ENCODE measurements around the gene NOTCH1. TPM values are rescaled to one million over a fixed set of nuclear protein-coding genes. Genes with fewer than 3 reads are reported as not detected.

NOTCH1 gene
- total and polyA plus RNA-seq, 8 donors: 9.3 to 39.8 (median 22.5) TPM

DNA sequence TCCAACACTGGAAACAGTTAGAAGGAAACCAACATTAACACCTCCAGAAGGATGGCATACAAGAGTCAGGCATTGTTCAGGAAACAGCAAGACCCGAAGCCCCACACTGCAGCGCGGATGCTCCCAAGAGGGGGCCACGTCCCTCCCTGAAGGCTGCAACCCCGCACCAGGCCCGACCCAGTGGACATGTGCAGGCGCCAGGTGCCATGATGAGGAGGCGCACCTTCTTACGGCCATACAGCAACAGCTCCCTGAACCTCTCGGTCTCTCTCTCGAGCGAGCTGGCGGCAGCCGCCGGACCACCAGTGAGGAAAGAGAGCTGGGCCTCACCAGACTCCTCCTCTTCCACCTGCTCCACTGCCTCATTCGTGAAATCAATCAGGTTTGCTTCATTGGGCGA, 83.2 kb downstream of the NOTCH1 start:
- Histone ChIP-seq H3K36me3 (peaks cover 19 to 98% (median 67%) of the 10 kb centered on the region in 3 donors), H3K27me3 (no peaks in the 10 kb centered on the region), H3K27ac (no peak overlapping the region), H3K4me3 (no peak overlapping the region), H3K4me1 (no peaks in the 10 kb centered on the region), H3K9me3 (no peaks in the 10 kb centered on the region)
- no peak for ATAC-seq
- DNase-seq: peak in 1 of 6 donors; percentile 61
- WGBS, 2 donors: 93 to 94% methylated on average over 17 of the region's 17 CpGs
- intact Hi-C loops (cut with DNase I): no loop called here
- TF ChIP-seq, protein P1, sequence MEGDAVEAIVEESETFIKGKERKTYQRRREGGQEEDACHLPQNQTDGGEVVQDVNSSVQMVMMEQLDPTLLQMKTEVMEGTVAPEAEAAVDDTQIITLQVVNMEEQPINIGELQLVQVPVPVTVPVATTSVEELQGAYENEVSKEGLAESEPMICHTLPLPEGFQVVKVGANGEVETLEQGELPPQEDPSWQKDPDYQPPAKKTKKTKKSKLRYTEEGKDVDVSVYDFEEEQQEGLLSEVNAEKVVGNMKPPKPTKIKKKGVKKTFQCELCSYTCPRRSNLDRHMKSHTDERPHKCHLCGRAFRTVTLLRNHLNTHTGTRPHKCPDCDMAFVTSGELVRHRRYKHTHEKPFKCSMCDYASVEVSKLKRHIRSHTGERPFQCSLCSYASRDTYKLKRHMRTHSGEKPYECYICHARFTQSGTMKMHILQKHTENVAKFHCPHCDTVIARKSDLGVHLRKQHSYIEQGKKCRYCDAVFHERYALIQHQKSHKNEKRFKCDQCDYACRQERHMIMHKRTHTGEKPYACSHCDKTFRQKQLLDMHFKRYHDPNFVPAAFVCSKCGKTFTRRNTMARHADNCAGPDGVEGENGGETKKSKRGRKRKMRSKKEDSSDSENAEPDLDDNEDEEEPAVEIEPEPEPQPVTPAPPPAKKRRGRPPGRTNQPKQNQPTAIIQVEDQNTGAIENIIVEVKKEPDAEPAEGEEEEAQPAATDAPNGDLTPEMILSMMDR (IDR thresholded peaks at IDR 0.05): no peak
- FAIRE-seq: no peak

DNA sequence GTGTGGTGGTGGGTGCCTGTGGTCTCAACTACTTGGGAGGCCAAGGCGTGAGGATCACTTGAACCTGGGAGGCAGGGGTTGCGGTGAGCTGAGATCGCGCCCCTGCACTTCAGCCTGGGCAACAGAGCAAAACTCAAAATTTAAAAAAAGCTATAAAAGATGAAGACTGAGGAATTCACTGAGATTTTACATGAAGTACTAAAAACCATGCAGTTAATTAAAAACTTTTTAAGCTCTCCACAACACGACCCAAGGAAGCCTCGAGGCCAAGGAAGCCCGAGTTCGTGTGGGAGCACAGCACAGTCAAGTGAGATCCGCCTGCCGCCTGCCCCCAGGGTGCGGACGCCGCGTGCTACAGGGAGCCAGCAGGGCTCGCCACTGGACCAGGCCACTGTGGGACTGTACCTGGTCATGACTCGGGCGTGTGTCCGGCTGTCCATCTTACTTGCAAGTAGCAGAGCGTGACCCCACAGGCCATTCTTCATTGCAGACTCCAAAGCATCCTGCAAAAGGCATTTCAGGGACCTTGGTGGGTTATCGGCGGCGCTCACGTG, 85.0 kb downstream of the NOTCH1 start:
- Histone ChIP-seq H3K4me1 (no peaks in the 10 kb centered on the region), H3K36me3 (peaks cover 12 to 98% (median 60%) of the 10 kb centered on the region in 3 donors), H3K27me3 (no peaks in the 10 kb centered on the region), H3K4me3 (no peak overlapping the region), H3K9me3 (no peaks in the 10 kb centered on the region), H3K27ac (no peak overlapping the region)
- WGBS, 2 donors: 96 to 97% methylated on average over 23 of the region's 23 CpGs
- intact Hi-C loops (cut with DNase I): no loop called here
- no peak for DNase-seq
- TF ChIP-seq, protein P1 (IDR thresholded peaks at IDR 0.05): no peak
- no peak for ATAC-seq
- no peak for FAIRE-seq

DNA sequence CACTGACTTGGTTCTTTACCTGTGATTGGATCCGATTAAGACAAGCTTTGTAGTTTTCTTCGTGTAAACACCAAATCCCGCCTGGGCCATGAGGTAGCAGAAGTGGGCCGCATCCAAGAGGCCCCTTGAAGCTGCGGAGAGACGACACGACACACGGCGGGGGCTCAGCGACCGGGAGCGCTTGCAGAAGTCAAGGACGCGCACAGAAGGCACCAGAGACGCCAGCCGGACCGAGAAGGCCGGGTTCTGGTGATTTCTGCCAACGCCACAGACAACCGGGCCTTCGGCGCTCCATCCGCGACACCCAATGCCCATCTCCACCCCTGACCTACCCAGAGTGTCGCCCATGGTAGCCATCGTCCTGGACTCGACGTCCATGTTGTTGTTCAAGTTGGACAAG, 86.4 kb downstream of the NOTCH1 start:
- no peak overlapping the region for H3K4me3 ChIP-seq
- intact Hi-C loops (cut with DNase I): no loop called here
- H3K27me3 ChIP-seq: no peaks in the 10 kb centered on the region
- H3K4me1 ChIP-seq: no peaks in the 10 kb centered on the region
- 92 to 94% methylated on average over 28 of the region's 28 CpGs for WGBS, 2 donors
- FAIRE-seq (no peak), ATAC-seq (no peak), DNase-seq (no peak)
- peaks cover 12 to 98% (median 65%) of the 10 kb centered on the region in 3 donors for H3K36me3 ChIP-seq
- H3K9me3 ChIP-seq: no peaks in the 10 kb centered on the region
- H3K27ac ChIP-seq: no peak overlapping the region
- TF ChIP-seq, protein P1 (IDR thresholded peaks at IDR 0.05): no peak

DNA sequence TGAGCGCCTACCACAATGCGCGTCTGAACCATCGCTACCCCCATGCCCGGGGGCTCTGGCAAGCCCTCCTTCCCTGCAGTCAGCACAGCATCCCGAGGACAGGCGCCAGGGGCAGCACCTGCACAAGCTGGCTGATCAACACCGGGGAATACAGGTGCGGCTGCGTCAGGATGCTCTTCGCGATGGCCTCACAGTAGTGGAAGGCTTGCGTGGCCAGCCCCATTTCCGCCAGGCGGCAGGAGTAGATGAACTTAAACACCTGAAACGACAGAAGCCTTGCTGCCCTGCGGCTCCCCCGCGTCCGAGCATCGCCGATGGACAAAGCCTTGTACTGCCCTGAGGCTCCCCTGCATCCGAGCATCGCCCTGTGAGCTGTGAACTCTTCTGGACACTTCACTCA, 88.5 kb downstream of the NOTCH1 start:
- FAIRE-seq: no peak
- no peak overlapping the region for H3K27ac ChIP-seq
- TF ChIP-seq, protein P1 (IDR thresholded peaks at IDR 0.05): no peak
- no peaks in the 10 kb centered on the region for H3K9me3 ChIP-seq
- intact Hi-C loops (cut with DNase I): no loop called here
- WGBS, 2 donors: 96% methylated on average over 24 of the region's 24 CpGs
- H3K4me1 ChIP-seq: no peaks in the 10 kb centered on the region
- no peaks in the 10 kb centered on the region for H3K27me3 ChIP-seq
- no peak overlapping the region for H3K4me3 ChIP-seq
- no peak for DNase-seq
- ATAC-seq: no peak
- peaks cover 3 to 91% (median 53%) of the 10 kb centered on the region in 3 donors for H3K36me3 ChIP-seq

DNA sequence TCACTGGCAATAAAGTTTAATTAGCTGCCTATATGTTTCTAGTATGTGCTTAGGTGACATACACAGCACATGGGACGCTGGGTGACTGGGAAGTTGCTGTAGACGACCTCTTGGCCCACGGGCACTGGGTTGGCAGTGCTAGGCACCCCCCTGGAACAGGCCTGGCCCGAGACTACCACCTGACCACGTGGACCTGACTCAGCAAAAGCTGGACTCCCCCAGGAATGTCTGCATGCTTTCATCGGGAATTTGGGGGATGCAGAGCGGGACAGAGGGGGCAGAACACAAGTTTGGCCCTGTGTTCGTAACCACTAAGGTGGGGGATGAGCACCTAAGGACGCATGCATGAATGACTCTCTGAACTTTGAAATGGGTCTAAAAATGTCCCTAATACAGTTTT, 89.6 kb downstream of the NOTCH1 start:
- no peak overlapping the region for H3K27ac ChIP-seq
- H3K27me3 ChIP-seq: no peaks in the 10 kb centered on the region
- no peak for ATAC-seq
- 80 to 83% methylated on average over 9 of the region's 9 CpGs for WGBS, 2 donors
- no peak overlapping the region for H3K4me3 ChIP-seq
- intact Hi-C loops (cut with DNase I): no loop called here
- TF ChIP-seq, protein P1 (IDR thresholded peaks at IDR 0.05): no peak
- peaks cover 3 to 86% (median 51%) of the 10 kb centered on the region in 3 donors for H3K36me3 ChIP-seq
- H3K9me3 ChIP-seq: no peaks in the 10 kb centered on the region
- no peak for DNase-seq
- FAIRE-seq: no peak
- H3K4me1 ChIP-seq: no peaks in the 10 kb centered on the region
